IgD-negative memory B cell (primary cell): ENCODE measurements around the gene SDHC. TPM values are rescaled to one million over a fixed set of nuclear protein-coding genes. Genes with fewer than 3 reads are reported as not detected.
A peak's percentile ranks its signal among the peaks of the same experiment; 100 is the strongest.
"Not testable (repeated sequence)": the region's sequence is repeated elsewhere in the genome, so short reads cannot be mapped to it uniquely, and the experiment has no call there.

Experiments
- H3K27ac Mint-ChIP-seq, 3 donors: one replicate each; pipeline ENCODE4 v1.8.0; 2020 to 2022; ENCODE audit warnings: mild to moderate bottlenecking in 3 of 3, mixed read lengths in 3 of 3, moderate library complexity in 1 of 3
- H3K27me3 Mint-ChIP-seq: one replicate; pipeline ENCODE4 v1.8.0; 2021; ENCODE audit warnings: mixed read lengths
- H3K36me3 Mint-ChIP-seq: one replicate; pipeline ENCODE4 v1.8.0; 2020; ENCODE audit warnings: mild to moderate bottlenecking, mixed read lengths
- H3K4me1 Mint-ChIP-seq, 3 donors: one replicate each; pipeline ENCODE4 v1.8.0; 2020 to 2022; ENCODE audit warnings: mixed read lengths in 3 of 3, mild to moderate bottlenecking in 1 of 3
- H3K4me3 Mint-ChIP-seq, 4 donors: one replicate each; pipeline ENCODE4 v1.8.0; 2020 to 2022; ENCODE audit warnings: mild to moderate bottlenecking in 4 of 4, mixed read lengths in 4 of 4, moderate library complexity in 3 of 4
- H3K9me3 Mint-ChIP-seq, 3 donors: one replicate each; pipeline ENCODE4 v1.8.0; 2020 to 2021; ENCODE audit warnings: mixed read lengths in 3 of 3, mild to moderate bottlenecking in 1 of 3
- polyA plus RNA-seq: library from polyadenylated mRNA; unstranded; fragments of 300-500 nt; fragmentation: Illumina TruSeq; gene quantifications from one replicate; pipeline ENCODE4 v1.2.3, GENCODE V29; 2021

The SDHC gene
- polyA plus RNA-seq, 1 donor from 2014 or later: 173 TPM

- peak overlapping the region in 2 of 3 donors; percentile 91 to 96 for H3K27ac Mint-ChIP-seq
- H3K27me3 Mint-ChIP-seq: peaks cover 2% of the 10 kb centered on the region
- peak overlapping the region; percentile 90 to 96 (median 90) for H3K4me3 Mint-ChIP-seq
- no peaks in the 10 kb centered on the region for H3K36me3 Mint-ChIP-seq
- no peaks in the 10 kb centered on the region for H3K9me3 Mint-ChIP-seq
- H3K4me1 Mint-ChIP-seq: peaks cover 5 to 15% (median 12%) of the 10 kb centered on the region in 3 donors
These were observed 74.5 kb downstream of the SDHC start for GRCh38 chr1:161388639-161389038.

- H3K36me3 Mint-ChIP-seq, H3K9me3 Mint-ChIP-seq, H3K27me3 Mint-ChIP-seq: not testable (repeated sequence)
- Mint-ChIP-seq H3K27ac (peak overlapping the region; percentile 91 to 96 (median 95)), H3K4me3 (peak overlapping the region; percentile 90 to 96 (median 90)), H3K4me1 (peaks cover 5 to 15% (median 12%) of the 10 kb centered on the region in 3 donors)
These were observed 75.0 kb downstream of the SDHC start for GRCh38 chr1:161389158-161389557.

- Mint-ChIP-seq H3K27me3 (peaks cover 2% of the 10 kb centered on the region), H3K4me1 (peaks cover 5 to 15% (median 12%) of the 10 kb centered on the region in 3 donors), H3K27ac (peak overlapping the region; percentile 91 to 96 (median 95)), H3K9me3 (no peaks in the 10 kb centered on the region), H3K4me3 (peak overlapping the region; percentile 90 to 96 (median 90)), H3K36me3 (no peaks in the 10 kb centered on the region)
These were observed 75.7 kb downstream of the SDHC start for GRCh38 chr1:161389691-161390558.

GRCh38 chr1:161390559-161390858 is 76.3 kb downstream of the SDHC start:
- H3K27me3 Mint-ChIP-seq: peaks cover 2% of the 10 kb centered on the region

GRCh38 chr1:161391136-161391535 is 77.0 kb downstream of the SDHC start:
- H3K4me3 Mint-ChIP-seq: peak overlapping the region in 3 of 4 donors; percentile 59 to 91 (median 90)
- peak overlapping the region in 2 of 3 donors; percentile 91 to 96 for H3K27ac Mint-ChIP-seq
- H3K27me3 Mint-ChIP-seq, H3K36me3 Mint-ChIP-seq, H3K9me3 Mint-ChIP-seq: not testable (repeated sequence)
- H3K4me1 Mint-ChIP-seq: peaks cover 5 to 15% (median 12%) of the 10 kb centered on the region in 3 donors

More at GRCh38 chr1:161390559-161390858, 76.3 kb downstream of the SDHC start:
- Mint-ChIP-seq H3K4me1 (peaks cover 5 to 15% (median 12%) of the 10 kb centered on the region in 3 donors), H3K9me3 (no peaks in the 10 kb centered on the region), H3K27ac (peak overlapping the region; percentile 91 to 96 (median 92)), H3K36me3 (no peaks in the 10 kb centered on the region), H3K4me3 (peak overlapping the region; percentile 90 to 96 (median 90))

- no peaks in the 10 kb centered on the region for H3K36me3 Mint-ChIP-seq
- H3K4me1 Mint-ChIP-seq: peaks cover 5 to 13% (median 12%) of the 10 kb centered on the region in 3 donors
- no peaks in the 10 kb centered on the region for H3K9me3 Mint-ChIP-seq
- H3K27ac Mint-ChIP-seq: no peak overlapping the region
- peak overlapping the region in 2 of 4 donors; percentile 23 to 91 for H3K4me3 Mint-ChIP-seq
- peaks cover 2% of the 10 kb centered on the region for H3K27me3 Mint-ChIP-seq
These were observed 77.4 kb downstream of the SDHC start for GRCh38 chr1:161391611-161392010.

GRCh38 chr1:161393151-161393550 is 79.0 kb downstream of the SDHC start:
- H3K36me3 Mint-ChIP-seq: no peaks in the 10 kb centered on the region
- H3K27me3 Mint-ChIP-seq: peaks cover 2% of the 10 kb centered on the region
- H3K4me1 Mint-ChIP-seq: peaks cover 5 to 12% (median 8%) of the 10 kb centered on the region in 3 donors
- H3K9me3 Mint-ChIP-seq: no peaks in the 10 kb centered on the region
- H3K4me3 Mint-ChIP-seq: peak overlapping the region in 2 of 4 donors; percentile 58 to 76
- peak overlapping the region in 1 of 3 donors; percentile 19 for H3K27ac Mint-ChIP-seq

GRCh38 chr1:161397038-161397437 is 82.9 kb downstream of the SDHC start:
- peak overlapping the region in 1 of 4 donors; percentile 68 for H3K4me3 Mint-ChIP-seq
- H3K27ac Mint-ChIP-seq: peak overlapping the region in 1 of 3 donors; percentile 14
- H3K4me1 Mint-ChIP-seq: peaks cover 12 to 20% (median 14%) of the 10 kb centered on the region in 3 donors

DNA sequence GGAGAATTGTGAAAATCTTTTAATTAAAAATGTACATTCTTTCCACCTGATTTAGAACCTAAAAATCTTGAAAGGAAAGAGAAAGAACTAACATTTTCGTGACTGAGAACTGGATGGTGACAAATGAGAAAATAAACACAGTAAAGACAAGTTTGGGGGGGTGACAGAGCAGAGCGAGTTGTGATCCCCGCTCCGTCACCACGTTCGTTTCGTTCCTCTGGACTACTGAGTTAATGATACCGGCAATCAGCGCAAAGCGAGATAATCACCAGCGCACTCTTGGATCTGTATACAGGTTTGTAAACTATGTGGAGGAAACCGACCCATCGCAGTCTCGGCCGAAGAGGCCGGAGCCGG is 84.7 kb downstream of the SDHC start:
- Mint-ChIP-seq H3K4me1 (peaks cover 12 to 27% (median 18%) of the 10 kb centered on the region in 3 donors), H3K27ac (peak overlapping the region; percentile 99 to 100 (median 99)), H3K9me3 (peaks cover 0 to 3% (median 0%) of the 10 kb centered on the region in 3 donors), H3K36me3 (peaks cover 4% of the 10 kb centered on the region), H3K27me3 (peaks cover 5% of the 10 kb centered on the region), H3K4me3 (peak overlapping the region; percentile 90 to 98 (median 96))

More at GRCh38 chr1:161397038-161397437, 82.9 kb downstream of the SDHC start:
- H3K36me3 Mint-ChIP-seq, H3K9me3 Mint-ChIP-seq, H3K27me3 Mint-ChIP-seq: not testable (repeated sequence)

DNA sequence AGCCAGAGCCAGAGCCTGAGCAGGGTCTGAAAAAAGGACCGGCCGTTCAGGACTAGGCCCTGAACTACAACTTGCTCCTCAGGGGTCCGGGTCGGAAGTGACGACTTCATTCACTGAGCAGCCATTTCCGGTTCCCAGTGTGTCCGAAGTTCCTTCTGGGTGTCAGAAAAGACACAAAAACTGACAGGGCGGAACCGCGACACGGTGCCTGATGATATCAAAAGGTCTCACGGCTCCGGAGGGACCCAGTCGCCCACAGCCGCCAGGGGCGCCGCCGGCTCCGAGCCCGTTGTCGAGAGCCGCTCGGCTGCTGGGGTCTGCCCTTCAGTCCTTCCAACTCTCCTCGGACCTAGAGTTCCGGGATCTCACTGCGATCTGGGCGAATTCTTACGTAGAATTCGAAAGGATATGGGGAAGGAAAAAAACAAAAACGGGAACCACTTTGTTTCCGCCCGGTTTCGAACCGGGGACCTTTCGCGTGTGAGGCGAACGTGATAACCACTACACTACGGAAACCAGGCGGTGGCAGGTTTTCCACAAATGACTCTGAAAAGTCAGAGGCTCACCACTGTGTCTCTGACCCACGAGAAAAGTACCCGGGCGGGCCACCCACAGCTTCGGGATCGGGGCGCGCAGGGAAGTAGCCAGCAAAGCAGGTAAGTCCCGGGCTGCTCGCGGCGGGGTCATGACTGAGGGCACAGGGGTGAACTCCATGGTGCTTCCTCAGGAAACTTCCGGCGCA is 85.2 kb downstream of the SDHC start:
- Mint-ChIP-seq H3K9me3 (peaks cover 0 to 3% (median 0%) of the 10 kb centered on the region in 3 donors), H3K4me3 (peak overlapping the region; percentile 90 to 98 (median 96)), H3K36me3 (peaks cover 6% of the 10 kb centered on the region), H3K4me1 (peaks cover 12 to 27% (median 19%) of the 10 kb centered on the region in 3 donors), H3K27ac (peak overlapping the region; percentile 99 to 100 (median 99)), H3K27me3 (peaks cover 5% of the 10 kb centered on the region)

- H3K27me3 Mint-ChIP-seq: peaks cover 5% of the 10 kb centered on the region
- H3K36me3 Mint-ChIP-seq: peaks cover 7% of the 10 kb centered on the region
- H3K27ac Mint-ChIP-seq: peak overlapping the region in 1 of 3 donors; percentile 99
- H3K4me3 Mint-ChIP-seq: peak overlapping the region in 1 of 4 donors; percentile 74
- H3K4me1 Mint-ChIP-seq: peaks cover 15 to 27% (median 21%) of the 10 kb centered on the region in 3 donors
- peaks cover 0 to 3% (median 0%) of the 10 kb centered on the region in 3 donors for H3K9me3 Mint-ChIP-seq
These were observed 88.3 kb downstream of the SDHC start for GRCh38 chr1:161402446-161402845.

- peaks cover 7% of the 10 kb centered on the region for H3K36me3 Mint-ChIP-seq
- peak overlapping the region in 1 of 3 donors; percentile 79 for H3K27ac Mint-ChIP-seq
- peaks cover 5% of the 10 kb centered on the region for H3K27me3 Mint-ChIP-seq
- peaks cover 12 to 23% (median 17%) of the 10 kb centered on the region in 3 donors for H3K4me1 Mint-ChIP-seq
- peaks cover 0 to 3% (median 0%) of the 10 kb centered on the region in 3 donors for H3K9me3 Mint-ChIP-seq
- no peak overlapping the region for H3K4me3 Mint-ChIP-seq
These were observed 89.9 kb downstream of the SDHC start for GRCh38 chr1:161404051-161404597.

DNA sequence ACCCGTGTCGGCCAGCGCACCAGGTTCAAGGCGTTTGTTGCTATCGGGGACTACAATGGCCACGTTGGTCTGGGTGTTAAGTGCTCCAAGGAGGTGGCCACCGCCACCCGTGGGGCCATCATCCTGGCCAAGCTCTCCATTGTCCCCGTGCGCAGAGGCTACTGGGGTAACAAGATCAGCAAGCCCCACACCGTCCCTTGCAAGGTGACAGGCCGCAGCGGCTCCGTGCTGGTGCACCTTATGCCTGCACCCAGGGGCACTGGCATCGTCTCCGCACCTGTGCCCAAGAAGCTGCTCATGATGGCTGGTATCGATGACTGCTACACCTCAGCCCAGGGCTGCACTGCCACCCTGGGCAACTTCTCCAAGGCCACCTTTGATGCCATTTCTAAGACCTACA is 92.4 kb downstream of the SDHC start:
- not testable (repeated sequence) for H3K9me3 Mint-ChIP-seq, H3K27ac Mint-ChIP-seq, H3K4me3 Mint-ChIP-seq, H3K27me3 Mint-ChIP-seq
- H3K36me3 Mint-ChIP-seq: peaks cover 13% of the 10 kb centered on the region
- peaks cover 15 to 21% (median 15%) of the 10 kb centered on the region in 3 donors for H3K4me1 Mint-ChIP-seq

DNA sequence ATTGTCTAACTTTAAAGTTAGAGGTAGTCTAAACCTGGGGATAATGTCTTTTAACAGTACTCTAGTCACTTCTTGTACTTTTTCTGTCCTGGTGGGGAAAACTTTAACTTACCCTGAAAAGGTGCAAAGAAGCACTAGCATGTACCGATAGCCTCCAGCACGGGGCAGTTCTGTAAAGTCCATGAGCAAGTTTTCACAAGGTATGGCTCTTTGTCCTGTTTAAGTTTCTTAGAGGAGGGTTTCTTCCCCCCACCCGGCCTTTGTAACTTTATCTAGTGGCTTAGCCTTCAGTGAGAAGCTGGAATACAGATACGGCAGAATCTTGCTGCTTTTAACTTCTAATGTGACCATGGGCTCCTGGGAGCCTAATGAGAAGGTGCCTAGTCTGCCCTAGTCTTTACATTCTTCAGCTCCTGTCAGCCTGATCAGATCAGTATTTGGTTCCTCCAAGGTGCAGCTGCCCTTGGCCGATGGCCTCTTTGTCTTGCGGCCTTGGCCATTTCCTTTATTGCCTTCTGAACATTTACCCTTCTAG is 93.3 kb downstream of the SDHC start:
- Mint-ChIP-seq H3K9me3 (peaks cover 0 to 1% (median 0%) of the 10 kb centered on the region in 3 donors), H3K4me3 (no peak overlapping the region), H3K4me1 (peaks cover 15 to 17% (median 15%) of the 10 kb centered on the region in 3 donors), H3K36me3 (peaks cover 11% of the 10 kb centered on the region), H3K27ac (no peak overlapping the region), H3K27me3 (peaks cover 3% of the 10 kb centered on the region)
